Measurements from ENCODE around the gene ERMP1.

Gene ERMP1

GRCh38 chr9:5820425-5820824 lies 12.5 kb downstream of the ERMP1 start:
- H2AFZ ChIP-seq (ENCODE audit: low read length): no peak overlapping the region
- no peak overlapping the region for H3K4me2 ChIP-seq (ENCODE audit: low read length)
- H3K27me3 ChIP-seq (ENCODE audit: insufficient read depth, low read length): no peaks in the 10 kb centered on the region
- TF ChIP-seq CTCF (IDR thresholded peaks at IDR 0.05; ENCODE audit: low read length) (no peak), EZH2 (IDR thresholded peaks at IDR 0.05; ENCODE audit: borderline replicate concordance, low read length) (no peak)
- no peaks in the 10 kb centered on the region for H3K9me2 ChIP-seq (ENCODE audit: low read depth, low read length)
- no peaks in the 10 kb centered on the region for H3K79me2 ChIP-seq (ENCODE audit: insufficient read depth, low read length)
- no peak overlapping the region for H3K27ac ChIP-seq (ENCODE audit: low read depth, low read length, poor library complexity, severe bottlenecking)
- no peaks in the 10 kb centered on the region for H3K4me1 ChIP-seq (ENCODE audit: insufficient read depth, low read length, severe bottlenecking)
- no peak overlapping the region for H3K9ac ChIP-seq (ENCODE audit: low read length)
- no peaks in the 10 kb centered on the region for H3F3A ChIP-seq (ENCODE audit: insufficient read depth, low read length)
- no peaks in the 10 kb centered on the region for H4K20me1 ChIP-seq (ENCODE audit: insufficient read depth, low read length)
- H3K36me3 ChIP-seq (ENCODE audit: insufficient read depth, low read length): peaks cover 66% of the 10 kb centered on the region
- no peaks in the 10 kb centered on the region for H3K9me3 ChIP-seq (ENCODE audit: low read length)
- H3K4me3 ChIP-seq (ENCODE audit: low read depth, low read length, poor library complexity, severe bottlenecking): no peak overlapping the region

GRCh38 chr9:5819174-5819573 lies 13.7 kb downstream of the ERMP1 start:
- Histone ChIP-seq H3K4me1 (ENCODE audit: insufficient read depth, low read length, severe bottlenecking) (no peaks in the 10 kb centered on the region), H3K9me2 (ENCODE audit: low read depth, low read length) (no peaks in the 10 kb centered on the region), H3K27me3 (ENCODE audit: insufficient read depth, low read length) (no peaks in the 10 kb centered on the region), H3K4me2 (ENCODE audit: low read length) (no peak overlapping the region), H3K79me2 (ENCODE audit: insufficient read depth, low read length) (no peaks in the 10 kb centered on the region), H3K27ac (ENCODE audit: low read depth, low read length, poor library complexity, severe bottlenecking) (no peak overlapping the region), H3K9me3 (ENCODE audit: low read length) (no peaks in the 10 kb centered on the region), H3K9ac (ENCODE audit: low read length) (no peak overlapping the region), H4K20me1 (ENCODE audit: insufficient read depth, low read length) (no peaks in the 10 kb centered on the region), H2AFZ (ENCODE audit: low read length) (no peak overlapping the region), H3F3A (ENCODE audit: insufficient read depth, low read length) (no peaks in the 10 kb centered on the region), H3K36me3 (ENCODE audit: insufficient read depth, low read length) (peaks cover 59% of the 10 kb centered on the region), H3K4me3 (ENCODE audit: low read depth, low read length, poor library complexity, severe bottlenecking) (no peak overlapping the region)
- no peak for TF ChIP-seq CTCF (IDR thresholded peaks at IDR 0.05; ENCODE audit: low read length)

- H3K9me3 ChIP-seq (ENCODE audit: low read length): no peaks in the 10 kb centered on the region
- H3K4me3 ChIP-seq (ENCODE audit: low read depth, low read length, poor library complexity, severe bottlenecking): no peak overlapping the region
- H3K9me2 ChIP-seq (ENCODE audit: low read depth, low read length): no peaks in the 10 kb centered on the region
- H3K79me2 ChIP-seq (ENCODE audit: insufficient read depth, low read length): no peaks in the 10 kb centered on the region
- TF ChIP-seq CTCF (IDR thresholded peaks at IDR 0.05; ENCODE audit: low read length): no peak
- TF ChIP-seq EZH2 (IDR thresholded peaks at IDR 0.05; ENCODE audit: borderline replicate concordance, low read length): no peak
- H3K36me3 ChIP-seq (ENCODE audit: insufficient read depth, low read length): peaks cover 58% of the 10 kb centered on the region
- no peaks in the 10 kb centered on the region for H3K4me1 ChIP-seq (ENCODE audit: insufficient read depth, low read length, severe bottlenecking)
- no peaks in the 10 kb centered on the region for H4K20me1 ChIP-seq (ENCODE audit: insufficient read depth, low read length)
- H2AFZ ChIP-seq (ENCODE audit: low read length): no peak overlapping the region
- no peaks in the 10 kb centered on the region for H3F3A ChIP-seq (ENCODE audit: insufficient read depth, low read length)
- no peak overlapping the region for H3K9ac ChIP-seq (ENCODE audit: low read length)
- H3K4me2 ChIP-seq (ENCODE audit: low read length): no peak overlapping the region
- no peaks in the 10 kb centered on the region for H3K27me3 ChIP-seq (ENCODE audit: insufficient read depth, low read length)
- no peak overlapping the region for H3K27ac ChIP-seq (ENCODE audit: low read depth, low read length, poor library complexity, severe bottlenecking)
Observed at GRCh38 chr9:5818424-5819142, 14.3 kb downstream of the ERMP1 start.
